ENCODE measurements around the gene SPTLC1.

SPTLC1 gene

DNA sequence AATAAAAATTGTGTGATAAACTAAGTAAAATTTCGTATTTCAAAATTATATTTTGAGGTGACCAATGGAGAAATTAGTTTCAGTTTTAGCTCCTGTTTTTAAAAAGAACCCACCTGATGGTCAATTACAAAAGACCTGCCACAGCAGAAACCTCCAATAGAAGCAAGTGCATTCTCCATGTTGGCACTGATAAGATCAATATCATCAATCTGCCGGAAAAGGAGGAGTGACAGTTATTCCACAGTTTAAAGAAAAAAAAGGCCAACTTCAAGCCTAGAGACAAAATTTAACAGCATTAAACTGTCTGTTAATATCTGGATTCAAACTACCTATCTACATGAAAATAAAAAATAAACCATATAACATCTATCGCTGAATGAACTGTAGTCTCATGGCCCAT, 67.7 kb downstream of the SPTLC1 start:
- TF ChIP-seq EP300 (IDR thresholded peaks at IDR 0.05; ENCODE audit: borderline replicate concordance) (no peak), CEBPB (IDR thresholded peaks at IDR 0.05) (no peak), RAD21 (IDR thresholded peaks at IDR 0.05; ENCODE audit: low read depth) (no peak), TEAD4 (IDR thresholded peaks at IDR 0.05) (no peak), TCF12 (IDR thresholded peaks at IDR 0.05; ENCODE audit: low read depth) (no peak), YY1 (IDR thresholded peaks at IDR 0.05; ENCODE audit: low read depth) (no peak), USF1 (IDR thresholded peaks at IDR 0.05) (no peak), FOXM1 (IDR thresholded peaks at IDR 0.05; ENCODE audit: borderline replicate concordance, low read depth) (no peak), ZBTB7A (IDR thresholded peaks at IDR 0.05; ENCODE audit: low read depth) (no peak), REST (IDR thresholded peaks at IDR 0.05; ENCODE audit: low read depth) (no peak)

DNA sequence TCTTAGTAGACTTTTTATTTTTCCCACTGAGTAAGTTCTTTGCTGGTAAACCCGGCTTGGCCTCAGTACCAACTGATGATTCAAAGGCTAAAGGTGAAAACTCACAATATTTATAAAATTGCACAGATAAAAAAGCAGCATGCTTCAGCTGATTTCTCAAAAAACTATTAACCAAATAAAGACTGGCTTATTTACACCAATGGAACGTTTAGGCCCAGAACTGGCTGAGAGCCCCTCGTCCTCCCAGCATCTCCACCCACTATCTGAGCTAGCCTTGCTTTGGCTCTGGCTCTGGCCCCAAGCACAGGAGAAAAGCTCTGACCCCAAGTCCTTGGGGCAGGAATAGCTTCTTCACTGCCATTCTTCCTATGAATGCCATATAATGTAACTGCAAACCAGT, 68.5 kb downstream of the SPTLC1 start:
- TF ChIP-seq CREB1 (IDR thresholded peaks at IDR 0.05; ENCODE audit: low read depth) (no peak), EP300 (IDR thresholded peaks at IDR 0.05; ENCODE audit: borderline replicate concordance) (no peak), USF1 (IDR thresholded peaks at IDR 0.05) (no peak), RAD21 (IDR thresholded peaks at IDR 0.05; ENCODE audit: low read depth) (no peak), TEAD4 (IDR thresholded peaks at IDR 0.05) (no peak), YY1 (IDR thresholded peaks at IDR 0.05; ENCODE audit: low read depth) (no peak), REST (IDR thresholded peaks at IDR 0.05; ENCODE audit: low read depth) (no peak), MAX (IDR thresholded peaks at IDR 0.05) (no peak), TAF1 (IDR thresholded peaks at IDR 0.05; ENCODE audit: low read depth) (no peak), TCF12 (IDR thresholded peaks at IDR 0.05; ENCODE audit: low read depth) (no peak), EGR1 (IDR thresholded peaks at IDR 0.05) (no peak), CEBPB (IDR thresholded peaks at IDR 0.05) (no peak), NFIC (IDR thresholded peaks at IDR 0.05) (no peak), FOXM1 (IDR thresholded peaks at IDR 0.05; ENCODE audit: borderline replicate concordance, low read depth) (no peak), ZBTB7A (IDR thresholded peaks at IDR 0.05; ENCODE audit: low read depth) (no peak)

GRCh38 chr9:92044936-92045335, 70.3 kb downstream of the SPTLC1 start:
- TF ChIP-seq TCF12 (IDR thresholded peaks at IDR 0.05; ENCODE audit: low read depth): no peak
- no peak for TF ChIP-seq RAD21 (IDR thresholded peaks at IDR 0.05; ENCODE audit: low read depth)
- TF ChIP-seq TAF1 (IDR thresholded peaks at IDR 0.05; ENCODE audit: low read depth): no peak
- no peak for TF ChIP-seq CEBPB (IDR thresholded peaks at IDR 0.05)
- no peak for TF ChIP-seq EP300 (IDR thresholded peaks at IDR 0.05; ENCODE audit: borderline replicate concordance)
- no peak for TF ChIP-seq CREB1 (IDR thresholded peaks at IDR 0.05; ENCODE audit: low read depth)
- TF ChIP-seq MAX (IDR thresholded peaks at IDR 0.05): no peak
- TF ChIP-seq EGR1 (IDR thresholded peaks at IDR 0.05): no peak
- no peak for TF ChIP-seq ZBTB7A (IDR thresholded peaks at IDR 0.05; ENCODE audit: low read depth)
- no peak for TF ChIP-seq FOXM1 (IDR thresholded peaks at IDR 0.05; ENCODE audit: borderline replicate concordance, low read depth)
- no peak for TF ChIP-seq REST (IDR thresholded peaks at IDR 0.05; ENCODE audit: low read depth)
- TF ChIP-seq NFIC (IDR thresholded peaks at IDR 0.05): no peak
- TF ChIP-seq YY1 (IDR thresholded peaks at IDR 0.05; ENCODE audit: low read depth): no peak
- TF ChIP-seq USF1 (IDR thresholded peaks at IDR 0.05): no peak
- no peak for TF ChIP-seq TEAD4 (IDR thresholded peaks at IDR 0.05)

GRCh38 chr9:92043002-92043401, 72.2 kb downstream of the SPTLC1 start:
- TF ChIP-seq EP300 (IDR thresholded peaks at IDR 0.05; ENCODE audit: borderline replicate concordance): no peak
- no peak for TF ChIP-seq TEAD4 (IDR thresholded peaks at IDR 0.05)
- no peak for TF ChIP-seq NFIC (IDR thresholded peaks at IDR 0.05)
- TF ChIP-seq MAX (IDR thresholded peaks at IDR 0.05): no peak
- no peak for TF ChIP-seq YY1 (IDR thresholded peaks at IDR 0.05; ENCODE audit: low read depth)
- TF ChIP-seq TCF12 (IDR thresholded peaks at IDR 0.05; ENCODE audit: low read depth): no peak
- no peak for TF ChIP-seq REST (IDR thresholded peaks at IDR 0.05; ENCODE audit: low read depth)
- no peak for TF ChIP-seq ZBTB7A (IDR thresholded peaks at IDR 0.05; ENCODE audit: low read depth)
- TF ChIP-seq CREB1 (IDR thresholded peaks at IDR 0.05; ENCODE audit: low read depth): no peak
- TF ChIP-seq EGR1 (IDR thresholded peaks at IDR 0.05): no peak
- TF ChIP-seq TAF1 (IDR thresholded peaks at IDR 0.05; ENCODE audit: low read depth): no peak
- TF ChIP-seq USF1 (IDR thresholded peaks at IDR 0.05): no peak
- TF ChIP-seq FOXM1 (IDR thresholded peaks at IDR 0.05; ENCODE audit: borderline replicate concordance, low read depth): no peak
- no peak for TF ChIP-seq RAD21 (IDR thresholded peaks at IDR 0.05; ENCODE audit: low read depth)
- TF ChIP-seq CEBPB (IDR thresholded peaks at IDR 0.05): no peak

Measured in Ishikawa (cell line).